ENCODE results near the gene FSTL4. TPM values are rescaled to one million over a fixed set of nuclear protein-coding genes. Genes with fewer than 3 reads are reported as not detected.

FSTL4 gene
- total and polyA plus RNA-seq, 2 of the 13 experiments (the other 11 are each of a cell fraction or from before 2014, with no cell fraction given) = 2.1 to 3.0 TPM

- 16% methylated on average over 6 of the region's 6 CpGs for WGBS (ENCODE audit: low lambda C conversion rate)
- H3K4me2 ChIP-seq (ENCODE audit: low read depth, low read length) = no peak overlapping the region
- no peak for FAIRE-seq
- ATAC-seq = no peak
- no peak overlapping the region for H3K27ac ChIP-seq (ENCODE audit: extremely low read length, insufficient read depth, low read length)
- no peaks in the 10 kb centered on the region for H3K4me1 ChIP-seq (ENCODE audit: insufficient read depth, low read length)
- intact Hi-C loops (cut with micrococcal nuclease; ENCODE audit: unreplicated experiment) (no loop called here), in situ Hi-C loops (cut with HindIII; ENCODE audit: extremely low pct_ligation_motif_present, low pct_unique_long_range_greater_than_20kb) (no loop called here)
- H4K20me1 ChIP-seq (ENCODE audit: insufficient read depth, low read length) = no peaks in the 10 kb centered on the region
- H3K9me3 ChIP-seq (ENCODE audit: low read length) = no peaks in the 10 kb centered on the region
- TF ChIP-seq EP300 (IDR thresholded peaks at IDR 0.05; ENCODE audit: low read depth in 2 of 2, low read length in 2 of 2) (no peak), EP300 (CRISPR knock-in tag; IDR thresholded peaks at IDR 0.05; ENCODE audit: borderline replicate concordance) (no peak), YEATS4 (CRISPR knock-in tag; IDR thresholded peaks at IDR 0.05; ENCODE audit: borderline replicate concordance) (no peak), NBN (conservative IDR thresholded peaks at IDR 0.05) (no peak), ASH2L (IDR thresholded peaks at IDR 0.05; ENCODE audit: insufficient read length, low read depth, low read length) (no peak), HNF4G (IDR thresholded peaks at IDR 0.05; ENCODE audit: borderline replicate concordance, low read depth, low read length) (no peak), HNF4G (CRISPR knock-in tag; IDR thresholded peaks at IDR 0.05; ENCODE audit: borderline replicate concordance, low read depth) (no peak), SIN3A (IDR thresholded peaks at IDR 0.05; ENCODE audit: borderline replicate concordance, low read depth, low read length) (no peak), KLF13 (CRISPR knock-in tag; IDR thresholded peaks at IDR 0.05) (no peak), ZNF678 (CRISPR knock-in tag; IDR thresholded peaks at IDR 0.05) (no peak), HMGXB4 (CRISPR knock-in tag; IDR thresholded peaks at IDR 0.05; ENCODE audit: borderline replicate concordance in 1 of 2, low read depth in 1 of 2) (no peak), POLR2G (IDR thresholded peaks at IDR 0.05; ENCODE audit: low read depth, low read length) (no peak), ARHGAP35 (CRISPR knock-in tag; IDR thresholded peaks at IDR 0.05; ENCODE audit: borderline replicate concordance) (no peak), ZBTB7A (CRISPR knock-in tag; IDR thresholded peaks at IDR 0.05) (no peak), ZNF547 (CRISPR knock-in tag; IDR thresholded peaks at IDR 0.05) (no peak), KLF6 (CRISPR knock-in tag; IDR thresholded peaks at IDR 0.05) (no peak), ZNF605 (CRISPR knock-in tag; IDR thresholded peaks at IDR 0.05) (no peak), SOX13 (IDR thresholded peaks at IDR 0.05) (no peak), SOX13 (CRISPR knock-in tag; conservative IDR thresholded peaks at IDR 0.05 in 1 of 2, IDR thresholded peaks at IDR 0.05 in 1 of 2) (no peak), POGK (CRISPR knock-in tag; conservative IDR thresholded peaks at IDR 0.05) (no peak)
- H3K27me3 ChIP-seq (ENCODE audit: control insufficient read depth in 1 of 2, insufficient read depth in 2 of 2, low read length in 2 of 2) = peaks cover 2 to 21% of the 10 kb centered on the region in 2 experiments; a peak in 2 of 5 replicates
- no peaks in the 10 kb centered on the region for H3K36me3 ChIP-seq (replicated peaks in 1 of 2; ENCODE audit: control insufficient read depth in 1 of 2, insufficient read depth in 2 of 2, low read length in 2 of 2)
- no TSS peak for BruUV-seq (replicated peaks)
- H3K9ac ChIP-seq (ENCODE audit: insufficient read depth, low read depth, low read length) = no peak overlapping the region
- ChIA-PET CTCF (ENCODE audit: low intra/inter-chr PET ratio, low total read pairs) (no interaction called here), POLR2A (no interaction called here)
- no peak overlapping the region for H3K4me3 ChIP-seq (replicated peaks in 1 of 3; ENCODE audit: insufficient read depth in 1 of 3, low read depth in 2 of 3, low read length in 3 of 3)
- no peak overlapping the region for H2AFZ ChIP-seq (ENCODE audit: low read length)
- DNase-seq (ENCODE audit: low spot score) = no peak
- H3K79me2 ChIP-seq (ENCODE audit: insufficient read depth, low read length) = no peaks in the 10 kb centered on the region
These were observed 290.4 kb downstream of the FSTL4 start for GRCh38 chr5:133321833-133322420.

All from HepG2 (cell line).